KOPT-K1 (cell line): Measurements from ENCODE around the gene SIRPB2.

Source experiments
- H3K27ac ChIP-seq: fragments of 200-600 bp; sonication (generic); 2 replicates; pipeline ENCODE4 v1.5.1; 2016; ENCODE audit warnings: antibody characterized with exemption, mild to moderate bottlenecking, low read depth, low read length; ENCODE audit not compliant: poor library complexity, severe bottlenecking
- H3K36me3 ChIP-seq: fragments of 200-600 bp; sonication (generic); 2 replicates; pipeline ENCODE4 v1.5.1; 2017; ENCODE audit warnings: antibody characterized with exemption, mild to moderate bottlenecking, low read length, moderate library complexity; ENCODE audit not compliant: insufficient read depth
- H3K9me3 ChIP-seq: fragments of 200-600 bp; sonication (generic); 2 replicates; pipeline ENCODE4 v1.5.1; 2017; ENCODE audit warnings: antibody characterized with exemption, low read length, mild to moderate bottlenecking; ENCODE audit not compliant: insufficient read depth, poor library complexity, severe bottlenecking

Gene SIRPB2

GRCh38 chr20:1468117-1468624 lies 23.0 kb downstream of the SIRPB2 start:
- Histone ChIP-seq H3K9me3 (no peaks in the 10 kb centered on the region), H3K27ac (no peak overlapping the region), H3K36me3 (peaks cover 16% of the 10 kb centered on the region; the same call in 1 of the 2 replicates)

- Histone ChIP-seq H3K36me3 (peaks cover 21% of the 10 kb centered on the region; the same call in 1 of the 2 replicates), H3K27ac (no peak overlapping the region), H3K9me3 (no peaks in the 10 kb centered on the region)
Observed at GRCh38 chr20:1467355-1468116, 23.7 kb downstream of the SIRPB2 start.

GRCh38 chr20:1467082-1467354 lies 24.2 kb downstream of the SIRPB2 start:
- H3K9me3 ChIP-seq: no peaks in the 10 kb centered on the region
- peaks cover 24% of the 10 kb centered on the region; the same call in 1 of the 2 replicates for H3K36me3 ChIP-seq
- H3K27ac ChIP-seq: no peak overlapping the region

- H3K9me3 ChIP-seq: no peaks in the 10 kb centered on the region
- peak within 1 kb of the TSS; percentile 72 for H3K27ac ChIP-seq
- H3K36me3 ChIP-seq: peaks cover 27% of the 10 kb centered on the region; the same call in 1 of the 2 replicates
Observed at GRCh38 chr20:1466211-1467081, 24.8 kb downstream of the SIRPB2 start, which contains the start of gene NSFL1C. TSS of gene NSFL1C (minus strand) at chr20:1466849. CDS start at chr20:1466824, 25 bp downstream.

- Histone ChIP-seq H3K36me3 (peaks cover 35% of the 10 kb centered on the region), H3K9me3 (no peaks in the 10 kb centered on the region), H3K27ac (peak overlapping the region; percentile 72)
Observed at GRCh38 chr20:1465470-1466210, 25.6 kb downstream of the SIRPB2 start.

GRCh38 chr20:1463971-1464570 lies 27.1 kb downstream of the SIRPB2 start:
- H3K36me3 ChIP-seq: peaks cover 50% of the 10 kb centered on the region
- H3K27ac ChIP-seq: no peak overlapping the region
- no peaks in the 10 kb centered on the region for H3K9me3 ChIP-seq

- Histone ChIP-seq H3K9me3 (no peaks in the 10 kb centered on the region), H3K27ac (no peak overlapping the region), H3K36me3 (peaks cover 63% of the 10 kb centered on the region)
Observed at GRCh38 chr20:1462834-1463233, 28.4 kb downstream of the SIRPB2 start.

GRCh38 chr20:1462001-1462400 lies 29.2 kb downstream of the SIRPB2 start:
- H3K36me3 ChIP-seq: peaks cover 70% of the 10 kb centered on the region
- H3K9me3 ChIP-seq: no peaks in the 10 kb centered on the region
- H3K27ac ChIP-seq: no peak overlapping the region

GRCh38 chr20:1460275-1460674 lies 30.9 kb downstream of the SIRPB2 start:
- Histone ChIP-seq H3K27ac (no peak overlapping the region), H3K36me3 (peaks cover 88% of the 10 kb centered on the region), H3K9me3 (no peaks in the 10 kb centered on the region)

- peaks cover 92% of the 10 kb centered on the region for H3K36me3 ChIP-seq
Observed at GRCh38 chr20:1457992-1458391, 33.2 kb downstream of the SIRPB2 start.

GRCh38 chr20:1456300-1456699 lies 34.9 kb downstream of the SIRPB2 start:
- Histone ChIP-seq H3K36me3 (peaks cover 99% of the 10 kb centered on the region), H3K27ac (no peak overlapping the region), H3K9me3 (no peaks in the 10 kb centered on the region)

More at GRCh38 chr20:1457992-1458391, 33.2 kb downstream of the SIRPB2 start:
- H3K9me3 ChIP-seq: no peaks in the 10 kb centered on the region
- no peak overlapping the region for H3K27ac ChIP-seq

- no peak overlapping the region for H3K27ac ChIP-seq
- H3K36me3 ChIP-seq: peaks cover 100% of the 10 kb centered on the region
- no peaks in the 10 kb centered on the region for H3K9me3 ChIP-seq
Observed at GRCh38 chr20:1450926-1451491, 40.2 kb downstream of the SIRPB2 start.

GRCh38 chr20:1449370-1449769 lies 41.9 kb downstream of the SIRPB2 start:
- Histone ChIP-seq H3K9me3 (no peaks in the 10 kb centered on the region), H3K36me3 (peaks cover 100% of the 10 kb centered on the region), H3K27ac (no peak overlapping the region)

GRCh38 chr20:1448081-1448620 lies 43.1 kb downstream of the SIRPB2 start:
- Histone ChIP-seq H3K36me3 (peaks cover 100% of the 10 kb centered on the region), H3K27ac (no peak overlapping the region), H3K9me3 (no peaks in the 10 kb centered on the region)
